Neural progenitor cell (in vitro differentiated cells): ENCODE results near the gene TBK1. TPM values are rescaled to one million over a fixed set of nuclear protein-coding genes. Genes with fewer than 3 reads are reported as not detected.

ENCODE experiments used
- DNase-seq: peaks from one replicate; pipeline ENCODE4 v3.0.0-alpha.2; 2016; ENCODE audit warnings: low spot score
- H2AFZ ChIP-seq: fragments of 200-600 bp; sonication (generic); replicated peaks from 2 replicates; pipeline ENCODE4 v1.6.1; 2016; ENCODE audit warnings: antibody characterized with exemption
- H3F3A ChIP-seq: fragments of 200-600 bp; sonication (generic); 2 replicates; pipeline ENCODE4 v1.6.1; 2016; ENCODE audit warnings: antibody characterized with exemption, low read depth
- H3K27ac ChIP-seq: fragments of 200-600 bp; sonication (generic); 2 replicates; pipeline ENCODE4 v1.5.1; 2016; ENCODE audit warnings: mild to moderate bottlenecking
- H3K27me3 ChIP-seq: fragments of 200-600 bp; sonication (generic); 2 replicates; pipeline ENCODE4 v1.6.1; 2016; ENCODE audit warnings: mild to moderate bottlenecking, moderate library complexity
- H3K36me3 ChIP-seq: fragments of 200-600 bp; sonication (generic); 2 replicates; pipeline ENCODE4 v1.5.1; 2016
- H3K4me1 ChIP-seq: fragments of 200-600 bp; sonication (generic); 2 replicates; pipeline ENCODE4 v1.6.1; 2016; ENCODE audit warnings: mixed run types
- H3K4me2 ChIP-seq: fragments of 200-600 bp; sonication (generic); 2 replicates; pipeline ENCODE4 v1.6.1; 2016
- H3K4me3 ChIP-seq: fragments of 200-600 bp; sonication (generic); 2 replicates; pipeline ENCODE4 v1.5.1; 2016
- H3K79me2 ChIP-seq: fragments of 200-600 bp; sonication (generic); 2 replicates; pipeline ENCODE4 v1.6.1; 2016; ENCODE audit warnings: low read depth
- H3K9ac ChIP-seq: fragments of 200-600 bp; sonication (generic); 2 replicates; pipeline ENCODE4 v1.6.1; 2016
- H3K9me3 ChIP-seq: fragments of 200-600 bp; sonication (generic); 2 replicates; pipeline ENCODE4 v1.5.1; 2016; ENCODE audit warnings: low read depth
- H4K20me1 ChIP-seq: fragments of 200-600 bp; sonication (generic); 2 replicates; pipeline ENCODE4 v1.6.1; 2016; ENCODE audit warnings: low read depth
- H3K27ac Mint-ChIP-seq: 3 replicates; pipeline ENCODE4 v1.8.0; 2021; ENCODE audit warnings: mixed read lengths
- H3K27me3 Mint-ChIP-seq: 2 replicates; pipeline ENCODE4 v1.8.0; 2022; ENCODE audit warnings: low read depth, mild to moderate bottlenecking, inconsistent platforms, moderate library complexity, mixed read lengths; ENCODE audit not compliant: insufficient read depth
- H3K36me3 Mint-ChIP-seq: 3 replicates; pipeline ENCODE4 v1.8.0; 2021; ENCODE audit warnings: mixed read lengths
- H3K4me1 Mint-ChIP-seq: 3 replicates; pipeline ENCODE4 v1.8.0; 2021; ENCODE audit warnings: mixed read lengths
- H3K4me3 Mint-ChIP-seq: 3 replicates; pipeline ENCODE4 v1.8.0; 2021; ENCODE audit warnings: mild to moderate bottlenecking, moderate library complexity, mixed read lengths
- H3K9me3 Mint-ChIP-seq: 3 replicates; pipeline ENCODE4 v1.8.0; 2020; ENCODE audit warnings: mixed read lengths
- EZH2 ChIP-seq: fragments of 200-600 bp; sonication (generic); IDR thresholded peaks from 2 replicates; pipeline ENCODE4 v1.6.1; 2017; ENCODE audit warnings: antibody characterized with exemption, mild to moderate bottlenecking, moderate library complexity
- EZH2phosphoT487 ChIP-seq: fragments of 200-600 bp; sonication (generic); IDR thresholded peaks from 2 replicates; pipeline ENCODE4 v1.6.1; 2017; ENCODE audit warnings: antibody characterized with exemption
- total RNA-seq: library from RNA; depleted of rRNA; stranded (reverse); fragments of >200 nt; gene quantifications from 2 replicates; pipeline ENCODE4 v1.2.3, GENCODE V29; 2015; ENCODE audit warnings: low replicate concordance
- TF ChIP-seq, protein P1 (sequence below): fragments of 200-600 bp; sonication (generic); IDR thresholded peaks from 2 replicates; pipeline ENCODE4 v1.5.1; 2017; ENCODE audit warnings: antibody characterized with exemption, mild to moderate bottlenecking

Gene TBK1
- total RNA-seq, 1 donor from 2014 or later = 51.3 TPM

DNA sequence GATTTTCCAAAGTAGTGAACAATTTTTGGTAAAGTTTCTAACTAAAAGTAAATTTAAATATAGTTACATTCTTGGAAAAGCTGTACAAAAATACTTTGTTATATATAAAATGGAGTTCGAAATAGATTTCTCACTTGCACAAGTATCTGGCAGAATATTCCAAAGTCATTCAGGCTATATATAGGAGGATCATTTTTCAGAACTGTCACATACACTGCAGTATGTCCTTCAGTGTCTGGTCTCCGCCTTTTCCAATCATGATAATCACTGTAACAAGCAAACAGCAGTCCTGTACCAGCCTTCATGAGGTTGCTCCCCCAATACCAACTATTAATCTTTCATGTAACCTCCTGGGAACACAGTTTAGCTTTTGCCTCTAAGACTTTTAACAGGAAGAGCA, 18.6 kb downstream of the TBK1 start:
- Mint-ChIP-seq H3K4me3 (no peak overlapping the region), H3K27me3 (peaks cover 4% of the 10 kb centered on the region), H3K4me1 (no peaks in the 10 kb centered on the region), H3K36me3 (peaks cover 43% of the 10 kb centered on the region), H3K27ac (no peak overlapping the region), H3K9me3 (peaks cover 5% of the 10 kb centered on the region)
- no peak overlapping the region for H3K4me2 ChIP-seq
- TF ChIP-seq EZH2 (no peak), EZH2phosphoT487 (no peak)
- TF ChIP-seq, protein P1, sequence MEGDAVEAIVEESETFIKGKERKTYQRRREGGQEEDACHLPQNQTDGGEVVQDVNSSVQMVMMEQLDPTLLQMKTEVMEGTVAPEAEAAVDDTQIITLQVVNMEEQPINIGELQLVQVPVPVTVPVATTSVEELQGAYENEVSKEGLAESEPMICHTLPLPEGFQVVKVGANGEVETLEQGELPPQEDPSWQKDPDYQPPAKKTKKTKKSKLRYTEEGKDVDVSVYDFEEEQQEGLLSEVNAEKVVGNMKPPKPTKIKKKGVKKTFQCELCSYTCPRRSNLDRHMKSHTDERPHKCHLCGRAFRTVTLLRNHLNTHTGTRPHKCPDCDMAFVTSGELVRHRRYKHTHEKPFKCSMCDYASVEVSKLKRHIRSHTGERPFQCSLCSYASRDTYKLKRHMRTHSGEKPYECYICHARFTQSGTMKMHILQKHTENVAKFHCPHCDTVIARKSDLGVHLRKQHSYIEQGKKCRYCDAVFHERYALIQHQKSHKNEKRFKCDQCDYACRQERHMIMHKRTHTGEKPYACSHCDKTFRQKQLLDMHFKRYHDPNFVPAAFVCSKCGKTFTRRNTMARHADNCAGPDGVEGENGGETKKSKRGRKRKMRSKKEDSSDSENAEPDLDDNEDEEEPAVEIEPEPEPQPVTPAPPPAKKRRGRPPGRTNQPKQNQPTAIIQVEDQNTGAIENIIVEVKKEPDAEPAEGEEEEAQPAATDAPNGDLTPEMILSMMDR = no peak
- no peaks in the 10 kb centered on the region for H3K27me3 ChIP-seq
- H3K36me3 ChIP-seq = peaks cover 37% of the 10 kb centered on the region
- DNase-seq = no peak
- no peak overlapping the region for H3K27ac ChIP-seq
- H3K79me2 ChIP-seq = peaks cover 4% of the 10 kb centered on the region
- H3F3A ChIP-seq = no peaks in the 10 kb centered on the region
- no peaks in the 10 kb centered on the region for H3K4me1 ChIP-seq
- no peaks in the 10 kb centered on the region for H4K20me1 ChIP-seq
- no peak overlapping the region for H3K4me3 ChIP-seq
- H3K9ac ChIP-seq = no peak overlapping the region
- H3K9me3 ChIP-seq = no peaks in the 10 kb centered on the region
- no peak overlapping the region for H2AFZ ChIP-seq

DNA sequence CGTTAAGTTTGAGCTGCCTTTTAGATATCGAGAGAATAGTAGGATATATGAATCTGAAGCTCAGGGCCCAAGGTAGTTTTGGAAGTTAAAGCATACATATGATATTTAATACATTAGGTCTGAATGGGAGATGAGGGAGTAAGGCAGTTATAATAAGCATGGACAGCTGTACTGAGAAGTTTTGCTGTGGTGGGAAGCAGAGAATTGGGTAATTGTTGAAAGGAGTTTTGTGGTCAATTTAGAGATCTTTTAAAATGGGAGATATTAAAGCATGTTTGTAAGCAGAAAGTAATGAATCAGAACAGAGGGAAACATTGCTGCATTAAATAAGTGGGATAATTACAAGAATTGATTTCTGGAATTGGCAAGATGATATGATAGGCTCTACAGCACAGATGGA, 21.3 kb downstream of the TBK1 start:
- H3K9me3 Mint-ChIP-seq = peaks cover 22% of the 10 kb centered on the region
- Histone ChIP-seq H3K36me3 (peaks cover 38% of the 10 kb centered on the region), H3F3A (no peaks in the 10 kb centered on the region), H3K79me2 (peaks cover 25% of the 10 kb centered on the region), H3K9me3 (peaks cover 4% of the 10 kb centered on the region), H2AFZ (no peak overlapping the region), H3K4me2 (no peak overlapping the region), H3K4me3 (no peak overlapping the region), H3K27me3 (no peaks in the 10 kb centered on the region), H3K9ac (no peak overlapping the region), H3K27ac (no peak overlapping the region), H4K20me1 (no peaks in the 10 kb centered on the region), H3K4me1 (no peaks in the 10 kb centered on the region)
- DNase-seq = no peak
- H3K27ac Mint-ChIP-seq = no peak overlapping the region
- peaks cover 57% of the 10 kb centered on the region for H3K36me3 Mint-ChIP-seq
- no peaks in the 10 kb centered on the region for H3K4me1 Mint-ChIP-seq
- TF ChIP-seq EZH2 = no peak
- no peak for TF ChIP-seq EZH2phosphoT487
- TF ChIP-seq, protein P1 = no peak
- no peak overlapping the region for H3K4me3 Mint-ChIP-seq
- peaks cover 4% of the 10 kb centered on the region for H3K27me3 Mint-ChIP-seq

DNA sequence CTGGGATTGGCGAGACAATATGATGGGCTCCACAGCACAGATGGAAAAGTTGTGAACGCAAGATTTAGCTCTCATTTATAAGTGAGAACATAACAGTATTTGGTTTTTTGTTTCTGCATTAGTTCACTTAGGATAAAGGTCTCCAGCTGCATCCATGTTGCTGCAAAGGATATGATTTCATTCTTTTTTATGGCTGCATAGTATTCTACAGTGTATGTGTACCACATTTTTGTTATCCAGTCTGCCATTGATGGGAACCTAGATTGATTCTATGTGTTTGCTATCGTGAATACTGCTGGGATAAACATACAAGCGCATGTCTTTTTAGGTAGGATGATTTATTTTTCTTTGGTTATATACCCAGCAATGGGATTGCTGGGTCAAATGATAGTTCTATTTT, 23.6 kb downstream of the TBK1 start:
- Histone ChIP-seq H3K27ac (no peak overlapping the region), H3K4me1 (no peaks in the 10 kb centered on the region), H3K27me3 (no peaks in the 10 kb centered on the region), H3K79me2 (peaks cover 31% of the 10 kb centered on the region), H4K20me1 (no peaks in the 10 kb centered on the region), H3F3A (peaks cover 3% of the 10 kb centered on the region), H3K4me2 (no peak overlapping the region), H2AFZ (no peak overlapping the region), H3K36me3 (peaks cover 43% of the 10 kb centered on the region), H3K9me3 (peaks cover 4% of the 10 kb centered on the region), H3K4me3 (no peak overlapping the region), H3K9ac (no peak overlapping the region)
- H3K27ac Mint-ChIP-seq = no peak overlapping the region
- H3K4me1 Mint-ChIP-seq = no peaks in the 10 kb centered on the region
- peaks cover 2% of the 10 kb centered on the region for H3K27me3 Mint-ChIP-seq
- no peak for DNase-seq
- H3K9me3 Mint-ChIP-seq = peaks cover 22% of the 10 kb centered on the region
- H3K36me3 Mint-ChIP-seq = peaks cover 46% of the 10 kb centered on the region
- H3K4me3 Mint-ChIP-seq = no peak overlapping the region
- TF ChIP-seq EZH2phosphoT487 (no peak), EZH2 (no peak)
- TF ChIP-seq, protein P1 = no peak
